ENCODE results near the gene CACNA1B. TPM values are rescaled to one million over a fixed set of nuclear protein-coding genes. Genes with fewer than 3 reads are reported as not detected.

The CACNA1B gene
- total RNA-seq, 1 donor from 2014 or later: 0.84 TPM

DNA sequence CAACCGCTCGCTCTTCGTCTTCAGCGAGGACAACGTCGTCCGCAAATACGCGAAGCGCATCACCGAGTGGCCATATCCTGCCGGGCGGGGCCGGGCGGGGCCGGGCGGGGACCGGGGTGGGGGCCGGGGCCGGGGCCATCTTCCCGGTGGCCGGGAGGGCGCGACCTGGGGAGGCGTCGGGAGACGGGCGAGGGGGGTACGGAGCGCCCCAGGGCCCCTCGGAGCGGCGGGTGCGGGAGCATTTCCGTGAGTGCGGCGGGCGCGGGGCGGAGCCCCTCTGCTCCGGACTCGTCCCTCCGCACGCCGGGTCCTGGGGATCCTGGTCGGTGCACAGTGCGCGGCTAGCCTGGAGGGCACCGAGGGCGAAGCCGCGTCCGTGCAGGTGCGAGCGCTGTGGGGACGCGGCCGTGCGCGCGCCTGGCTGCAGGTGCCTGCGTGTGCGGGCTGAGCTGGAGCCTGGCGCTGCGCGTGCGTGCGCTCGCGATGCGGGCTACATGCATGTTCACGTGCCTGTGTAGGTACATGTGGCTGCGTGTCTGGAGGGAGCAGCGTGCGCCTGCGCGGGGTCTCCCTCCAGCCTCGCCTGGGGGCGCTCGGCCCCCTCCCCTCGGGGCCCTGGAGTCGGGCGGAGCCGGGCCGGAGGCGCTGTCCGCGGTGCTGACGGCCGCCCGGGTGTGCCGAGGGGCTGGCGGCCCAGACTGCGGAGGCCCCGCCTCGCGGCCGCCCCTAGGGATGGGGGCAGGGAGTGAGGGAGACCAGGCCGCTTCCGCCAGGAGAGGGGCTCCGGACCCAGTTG is 762 bp downstream of the CACNA1B start:
- peaks cover 30% of the 10 kb centered on the region for H3K27me3 ChIP-seq (ENCODE audit: control insufficient read depth, insufficient read depth, low read length)
- no peak for TF ChIP-seq CTCF (IDR thresholded peaks at IDR 0.05; ENCODE audit: insufficient read depth, low read length, poor library complexity, severe bottlenecking)
- H3K36me3 ChIP-seq (ENCODE audit: control insufficient read depth, insufficient read depth, low read length): no peaks in the 10 kb centered on the region
- no peak for DNase-seq (ENCODE audit: low read depth)
- H3K4me3 ChIP-seq (ENCODE audit: low read depth, low read length): peak overlapping the region; percentile 17

DNA sequence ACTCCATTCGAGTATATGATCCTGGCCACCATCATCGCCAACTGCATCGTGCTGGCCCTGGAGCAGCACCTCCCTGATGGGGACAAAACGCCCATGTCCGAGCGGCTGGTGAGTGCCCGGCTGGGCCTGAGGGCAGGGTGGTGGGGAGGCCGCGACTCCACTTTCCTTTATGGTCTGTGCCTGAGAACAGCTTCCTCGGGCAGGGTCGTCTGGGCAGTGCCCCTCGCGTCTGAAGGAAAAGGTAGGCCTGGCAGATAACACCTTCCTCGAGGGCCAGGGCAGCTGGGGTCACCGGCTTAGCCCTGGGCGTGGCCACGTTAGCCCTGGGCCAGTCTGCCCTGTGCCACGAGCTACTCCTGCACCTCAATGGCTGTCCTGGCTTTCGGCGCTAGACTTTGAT is 1.5 kb downstream of the CACNA1B start:
- Histone ChIP-seq H3K27me3 (ENCODE audit: control insufficient read depth, insufficient read depth, low read length) (peaks cover 30% of the 10 kb centered on the region), H3K4me3 (ENCODE audit: low read depth, low read length) (no peak overlapping the region), H3K36me3 (ENCODE audit: control insufficient read depth, insufficient read depth, low read length) (no peaks in the 10 kb centered on the region)
- TF ChIP-seq CTCF (IDR thresholded peaks at IDR 0.05; ENCODE audit: insufficient read depth, low read length, poor library complexity, severe bottlenecking): no peak
- no peak for DNase-seq (ENCODE audit: low read depth)

GRCh38 chr9:137879566-137880150 is 2.1 kb downstream of the CACNA1B start:
- H3K4me3 ChIP-seq (ENCODE audit: low read depth, low read length): no peak overlapping the region
- DNase-seq (ENCODE audit: low read depth): no peak
- no peak for TF ChIP-seq CTCF (IDR thresholded peaks at IDR 0.05; ENCODE audit: insufficient read depth, low read length, poor library complexity, severe bottlenecking)

DNA sequence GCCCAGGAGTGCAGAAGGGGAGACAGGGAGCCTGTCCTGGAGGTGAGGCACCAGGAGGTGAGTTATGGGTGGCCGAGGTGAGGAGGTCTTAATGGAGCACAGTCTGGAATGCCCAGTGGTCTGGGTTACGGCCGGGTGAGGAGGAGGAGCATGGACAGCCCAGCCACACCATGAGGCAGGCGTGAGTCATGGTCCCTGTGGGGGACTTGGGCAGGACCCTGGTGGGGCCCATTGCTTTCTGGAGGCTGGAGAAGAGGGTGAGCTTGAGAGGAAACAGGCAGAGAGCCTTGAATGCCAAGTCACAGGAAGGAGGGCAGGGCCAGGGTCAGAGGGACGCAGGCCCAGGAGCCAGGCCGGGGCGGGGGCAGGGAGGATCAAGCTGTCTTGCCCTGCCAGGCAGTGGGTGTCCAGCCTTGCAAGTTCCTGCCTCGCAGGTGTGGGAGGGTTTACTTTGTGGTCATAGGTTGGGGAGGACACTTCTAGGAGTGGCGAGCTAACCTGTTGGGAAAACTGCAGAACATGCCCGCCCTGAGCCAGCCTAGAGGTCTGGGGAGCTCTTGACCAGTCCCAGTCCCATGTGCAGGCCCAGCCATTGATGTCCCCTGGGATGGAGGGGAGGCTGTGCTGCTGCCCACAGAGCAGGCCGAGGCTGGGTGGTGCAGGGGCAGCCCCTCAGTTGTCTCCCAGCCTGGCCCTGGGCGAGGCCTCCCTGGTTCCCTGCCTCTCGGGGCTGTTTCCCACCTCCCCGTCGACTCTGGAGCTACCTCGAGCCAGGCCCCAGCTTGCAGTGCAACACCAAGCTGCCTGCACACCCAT is 2.8 kb downstream of the CACNA1B start:
- no peak for TF ChIP-seq CTCF (IDR thresholded peaks at IDR 0.05; ENCODE audit: insufficient read depth, low read length, poor library complexity, severe bottlenecking)
- H3K36me3 ChIP-seq (ENCODE audit: control insufficient read depth, insufficient read depth, low read length): no peaks in the 10 kb centered on the region
- peaks cover 30% of the 10 kb centered on the region for H3K27me3 ChIP-seq (ENCODE audit: control insufficient read depth, insufficient read depth, low read length)
- no peak overlapping the region for H3K4me3 ChIP-seq (ENCODE audit: low read depth, low read length)
- DNase-seq (ENCODE audit: low read depth): no peak

More at GRCh38 chr9:137879566-137880150, 2.1 kb downstream of the CACNA1B start:
- no peaks in the 10 kb centered on the region for H3K36me3 ChIP-seq (ENCODE audit: control insufficient read depth, insufficient read depth, low read length)
- H3K27me3 ChIP-seq (ENCODE audit: control insufficient read depth, insufficient read depth, low read length): peaks cover 30% of the 10 kb centered on the region

- no peak for DNase-seq (ENCODE audit: low read depth)
- H3K4me3 ChIP-seq (ENCODE audit: low read depth, low read length): no peak overlapping the region
- no peaks in the 10 kb centered on the region for H3K36me3 ChIP-seq (ENCODE audit: control insufficient read depth, insufficient read depth, low read length)
- no peak for TF ChIP-seq CTCF (IDR thresholded peaks at IDR 0.05; ENCODE audit: insufficient read depth, low read length, poor library complexity, severe bottlenecking)
- H3K27me3 ChIP-seq (ENCODE audit: control insufficient read depth, insufficient read depth, low read length): peaks cover 29% of the 10 kb centered on the region
Observed at GRCh38 chr9:137880976-137881530, 3.5 kb downstream of the CACNA1B start.
